GM23248 (cell line): Measurements from ENCODE around the gene C22orf42. TPM values are rescaled to one million over a fixed set of nuclear protein-coding genes. Genes with fewer than 3 reads are reported as not detected.

ENCODE experiments used
- DNase-seq: peaks from one replicate; pipeline ENCODE4 v3.0.0-alpha.2; 2015
- H2AFZ ChIP-seq: fragments of 200-600 bp; sonication (generic); 2 replicates; pipeline ENCODE4 v1.6.1; 2016; ENCODE audit warnings: antibody characterized with exemption
- H3F3A ChIP-seq: fragments of 200-600 bp; sonication (generic); 2 replicates; pipeline ENCODE4 v1.6.1; 2016; ENCODE audit warnings: mild to moderate bottlenecking, antibody characterized with exemption, mixed run types; ENCODE audit not compliant: insufficient read depth
- H3K27ac ChIP-seq: fragments of 200-600 bp; sonication (generic); 2 replicates; pipeline ENCODE4 v1.5.1; 2016; ENCODE audit warnings: mild to moderate bottlenecking
- H3K27me3 ChIP-seq: fragments of 200-600 bp; sonication (generic); replicated peaks from 2 replicates; pipeline ENCODE4 v1.6.1; 2016; ENCODE audit warnings: mild to moderate bottlenecking; ENCODE audit not compliant: insufficient read depth
- H3K36me3 ChIP-seq: fragments of 200-600 bp; sonication (generic); 2 replicates; pipeline ENCODE4 v1.6.1; 2016; ENCODE audit warnings: low read depth, mild to moderate bottlenecking
- H3K4me1 ChIP-seq: fragments of 200-600 bp; sonication (generic); 2 replicates; pipeline ENCODE4 v1.6.1; 2016; ENCODE audit warnings: mild to moderate bottlenecking; ENCODE audit not compliant: insufficient read depth
- H3K4me2 ChIP-seq: fragments of 200-600 bp; sonication (generic); one replicate; pipeline ENCODE4 v1.6.1; 2016; ENCODE audit warnings: mild to moderate bottlenecking; ENCODE audit not compliant: unreplicated experiment
- H3K4me3 ChIP-seq: fragments of 200-600 bp; sonication (generic); 2 replicates; pipeline ENCODE4 v1.5.1; 2016; ENCODE audit warnings: mild to moderate bottlenecking
- H3K79me2 ChIP-seq: fragments of 200-600 bp; sonication (generic); 2 replicates; pipeline ENCODE4 v1.6.1; 2016; ENCODE audit warnings: mild to moderate bottlenecking; ENCODE audit not compliant: insufficient read depth
- H3K9ac ChIP-seq: fragments of 200-600 bp; sonication (generic); 2 replicates; pipeline ENCODE4 v1.6.1; 2016; ENCODE audit warnings: mild to moderate bottlenecking
- H3K9me2 ChIP-seq: fragments of 200-600 bp; sonication (generic); 2 replicates; pipeline ENCODE4 v1.6.1; 2016; ENCODE audit warnings: mixed run types, mild to moderate bottlenecking, moderate library complexity; ENCODE audit not compliant: insufficient read depth
- H3K9me3 ChIP-seq: fragments of 200-600 bp; sonication (generic); one replicate; pipeline ENCODE4 v1.6.1; 2017; ENCODE audit warnings: low read depth
- H4K20me1 ChIP-seq: fragments of 200-600 bp; sonication (generic); 2 replicates; pipeline ENCODE4 v1.6.0; 2016; ENCODE audit not compliant: insufficient read depth
- EZH2 ChIP-seq: fragments of 200-600 bp; sonication (generic); IDR thresholded peaks from 2 replicates; pipeline ENCODE4 v1.6.1; 2018; ENCODE audit warnings: antibody characterized with exemption, mild to moderate bottlenecking; ENCODE audit not compliant: insufficient read depth, poor library complexity, severe bottlenecking
- EZH2phosphoT487 ChIP-seq: fragments of 200-600 bp; sonication (generic); IDR thresholded peaks from 2 replicates; pipeline ENCODE4 v1.6.1; 2018; ENCODE audit warnings: antibody characterized with exemption, moderate library complexity, mild to moderate bottlenecking, low read depth; ENCODE audit not compliant: insufficient read depth
- WGBS, 2 experiments: methylation state at CpG; one replicate each; pipeline ENCODE4 v1.1.6; 2015 to 2017; ENCODE audit warnings: low lambda C conversion rate in 2 of 2, low coverage in 1 of 2; ENCODE audit errors: missing lambda C conversion rate in 2 of 2; 5-methylcytosine and 5-hydroxymethylcytosine counted together
- in situ Hi-C: fragments of 300-500 bp; cut with MboI; formaldehyde crosslinking; loops from 2 replicates; pipeline ENCODE4 v1.15.0; 2020
- polyA plus RNA-seq: library from polyadenylated mRNA; unstranded; fragments of >200 nt; fragmentation: Nextera tagmentation; extraction: Ambion mirVana; gene quantifications from 2 replicates; pipeline ENCODE4 v1.2.1, GENCODE V29; 2016
- total RNA-seq: library from RNA; depleted of rRNA; stranded (reverse); fragments of >200 nt; shearing (Covaris generic); gene quantifications from 2 replicates; pipeline ENCODE4 v1.2.3, GENCODE V29; 2014

C22orf42 gene
- total and polyA plus RNA-seq, 2 experiments from 2014 or later, result not detected

- no peaks in the 10 kb centered on the region for H4K20me1 ChIP-seq
- DNase-seq, result no peak
- no peaks in the 10 kb centered on the region for H3K9me2 ChIP-seq
- H3K9ac ChIP-seq, result no peak overlapping the region
- H3K79me2 ChIP-seq, result no peaks in the 10 kb centered on the region
- peaks cover 8% of the 10 kb centered on the region for H3K27me3 ChIP-seq
- no peak overlapping the region for H3K27ac ChIP-seq
- no peaks in the 10 kb centered on the region for H3K36me3 ChIP-seq
- 17 to 20% methylated on average over 3 of the region's 3 CpGs for WGBS, 2 experiments
- no peak overlapping the region for H3K4me2 ChIP-seq
- no peak overlapping the region for H2AFZ ChIP-seq
- TF ChIP-seq EZH2phosphoT487 (no peak), EZH2 (no peak)
- no peak overlapping the region for H3K4me3 ChIP-seq
- no peaks in the 10 kb centered on the region for H3F3A ChIP-seq
- in situ Hi-C loops, result no loop called here
- H3K4me1 ChIP-seq, result no peaks in the 10 kb centered on the region
- H3K9me3 ChIP-seq, result no peaks in the 10 kb centered on the region
These were observed 26.7 kb upstream of the C22orf42 start for GRCh38 chr22:32185821-32186220.

- DNase-seq, result no peak
- Histone ChIP-seq H3K36me3 (no peaks in the 10 kb centered on the region), H3K9me2 (no peaks in the 10 kb centered on the region), H3K27me3 (peaks cover 8% of the 10 kb centered on the region), H3K79me2 (no peaks in the 10 kb centered on the region), H2AFZ (no peak overlapping the region), H3K4me2 (no peak overlapping the region), H4K20me1 (no peaks in the 10 kb centered on the region), H3K9me3 (no peaks in the 10 kb centered on the region), H3K9ac (no peak overlapping the region), H3K4me3 (no peak overlapping the region), H3K27ac (no peak overlapping the region), H3F3A (no peaks in the 10 kb centered on the region), H3K4me1 (no peaks in the 10 kb centered on the region)
- 6 to 15% methylated on average over 3 of the region's 3 CpGs for WGBS, 2 experiments
- in situ Hi-C loops, result no loop called here
- TF ChIP-seq EZH2phosphoT487, result no peak
- no peak for TF ChIP-seq EZH2
These were observed 24.5 kb upstream of the C22orf42 start for GRCh38 chr22:32183625-32184024.

DNA sequence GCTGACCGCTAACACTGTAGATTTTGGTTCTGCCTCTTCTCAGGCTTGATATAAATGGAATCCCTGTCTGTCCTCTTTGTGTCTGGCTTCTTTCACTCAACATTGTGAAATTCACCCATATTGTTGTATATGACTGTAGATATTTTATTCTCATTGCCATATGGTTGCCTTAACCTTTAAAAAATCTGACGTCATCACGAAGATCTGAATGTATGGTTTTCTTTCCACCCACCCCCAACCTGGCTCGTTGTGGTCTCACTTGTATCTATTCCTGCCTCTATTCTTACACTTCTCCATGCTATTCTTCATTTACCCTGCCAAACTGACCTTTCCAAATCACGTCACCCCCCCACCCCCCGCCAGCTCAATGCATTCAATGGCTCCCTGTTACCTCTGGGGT lies 21.9 kb upstream of the C22orf42 start:
- in situ Hi-C loops, result no loop called here
- H3K4me3 ChIP-seq, result no peak overlapping the region
- no peaks in the 10 kb centered on the region for H3K79me2 ChIP-seq
- no peaks in the 10 kb centered on the region for H3K36me3 ChIP-seq
- DNase-seq, result no peak
- H3K27ac ChIP-seq, result no peak overlapping the region
- H4K20me1 ChIP-seq, result no peaks in the 10 kb centered on the region
- no peaks in the 10 kb centered on the region for H3K4me1 ChIP-seq
- peaks cover 8% of the 10 kb centered on the region for H3K27me3 ChIP-seq
- no peak for TF ChIP-seq EZH2phosphoT487
- TF ChIP-seq EZH2, result no peak
- no peak overlapping the region for H3K4me2 ChIP-seq
- no peaks in the 10 kb centered on the region for H3K9me2 ChIP-seq
- H3F3A ChIP-seq, result no peaks in the 10 kb centered on the region
- 18 to 19% methylated on average over 6 of the region's 6 CpGs for WGBS, 2 experiments
- H2AFZ ChIP-seq, result no peak overlapping the region
- no peak overlapping the region for H3K9ac ChIP-seq
- no peaks in the 10 kb centered on the region for H3K9me3 ChIP-seq

GRCh38 chr22:32177221-32177765 lies 18.2 kb upstream of the C22orf42 start:
- H3K27ac ChIP-seq, result no peak overlapping the region
- in situ Hi-C loops, result no loop called here
- no peaks in the 10 kb centered on the region for H3K9me3 ChIP-seq
- no peak for DNase-seq
- H3K4me1 ChIP-seq, result no peaks in the 10 kb centered on the region
- TF ChIP-seq EZH2phosphoT487, result no peak
- no peak for TF ChIP-seq EZH2
- H3K9me2 ChIP-seq, result no peaks in the 10 kb centered on the region
- WGBS, 2 experiments, result 64 to 70% methylated on average over 8 of the region's 8 CpGs
- H3K36me3 ChIP-seq, result no peaks in the 10 kb centered on the region
- H3K27me3 ChIP-seq, result no peaks in the 10 kb centered on the region; the same call in none of the 2 replicates
- H4K20me1 ChIP-seq, result no peaks in the 10 kb centered on the region
- H3K9ac ChIP-seq, result no peak overlapping the region
- no peak overlapping the region for H2AFZ ChIP-seq
- H3K4me3 ChIP-seq, result no peak overlapping the region
- H3F3A ChIP-seq, result no peaks in the 10 kb centered on the region
- no peak overlapping the region for H3K4me2 ChIP-seq
- H3K79me2 ChIP-seq, result no peaks in the 10 kb centered on the region
